ENCODE results near the gene MRPL23. TPM values are rescaled to one million over a fixed set of nuclear protein-coding genes. Genes with fewer than 3 reads are reported as not detected.
A peak's percentile ranks its signal among the peaks of the same experiment; 100 is the strongest.

The MRPL23 gene
- total RNA-seq, 6 experiments from 2014 or later = 23.1 to 121 (median 36.4) TPM

DNA sequence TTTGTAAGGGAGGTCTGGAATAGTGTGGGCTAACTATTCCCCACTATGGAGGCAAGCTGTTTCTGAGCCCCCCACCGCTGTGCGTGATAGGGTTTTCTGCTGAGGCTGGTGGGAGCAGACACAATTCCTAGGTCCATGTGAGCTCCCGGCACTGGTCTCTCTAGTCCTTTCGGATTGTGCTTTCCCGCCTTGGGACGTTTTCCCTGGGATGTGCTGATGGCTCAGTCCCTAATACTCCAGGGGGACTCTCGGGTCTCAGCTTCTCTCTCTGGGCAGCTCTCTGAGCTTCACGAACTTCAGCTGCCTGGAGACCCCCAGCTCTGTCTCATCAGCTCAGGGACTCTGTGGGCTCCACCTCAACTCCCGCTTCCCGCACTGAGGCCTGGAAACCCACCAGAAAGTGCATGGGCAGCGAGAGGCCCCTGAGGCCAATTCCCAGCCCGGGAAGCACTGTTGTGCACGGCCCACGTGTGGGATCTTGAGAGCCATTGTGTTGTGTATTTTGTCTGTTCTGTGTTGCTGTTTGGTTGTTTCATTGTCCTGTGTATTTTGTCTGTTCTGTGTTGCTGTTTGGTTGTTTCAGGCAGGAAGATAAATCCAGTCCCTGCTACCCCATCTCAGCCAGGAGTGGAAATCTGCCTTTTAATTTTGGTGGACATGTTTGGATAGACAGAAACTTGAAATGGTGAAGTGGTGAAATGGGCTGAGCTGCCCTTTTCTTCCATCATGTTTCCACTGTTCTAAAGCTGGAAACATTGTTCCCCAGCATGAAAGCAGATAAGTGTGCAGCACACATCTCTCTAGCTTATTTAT lies 40.3 kb upstream of the MRPL23 start:
- intact Hi-C loops (cut with DNase I) = no loop called here
- ATAC-seq = no peak
- H3K9me3 ChIP-seq = no peaks in the 10 kb centered on the region
- no peaks in the 10 kb centered on the region for H3K27me3 ChIP-seq
- WGBS (ENCODE audit: insufficient coverage, low coverage, low lambda C conversion rate, missing lambda C conversion rate) = 68% methylated on average over 5 of the region's 14 CpGs
- no peak for TF ChIP-seq POLR2A (IDR thresholded peaks at IDR 0.05)
- TF ChIP-seq, protein P1, sequence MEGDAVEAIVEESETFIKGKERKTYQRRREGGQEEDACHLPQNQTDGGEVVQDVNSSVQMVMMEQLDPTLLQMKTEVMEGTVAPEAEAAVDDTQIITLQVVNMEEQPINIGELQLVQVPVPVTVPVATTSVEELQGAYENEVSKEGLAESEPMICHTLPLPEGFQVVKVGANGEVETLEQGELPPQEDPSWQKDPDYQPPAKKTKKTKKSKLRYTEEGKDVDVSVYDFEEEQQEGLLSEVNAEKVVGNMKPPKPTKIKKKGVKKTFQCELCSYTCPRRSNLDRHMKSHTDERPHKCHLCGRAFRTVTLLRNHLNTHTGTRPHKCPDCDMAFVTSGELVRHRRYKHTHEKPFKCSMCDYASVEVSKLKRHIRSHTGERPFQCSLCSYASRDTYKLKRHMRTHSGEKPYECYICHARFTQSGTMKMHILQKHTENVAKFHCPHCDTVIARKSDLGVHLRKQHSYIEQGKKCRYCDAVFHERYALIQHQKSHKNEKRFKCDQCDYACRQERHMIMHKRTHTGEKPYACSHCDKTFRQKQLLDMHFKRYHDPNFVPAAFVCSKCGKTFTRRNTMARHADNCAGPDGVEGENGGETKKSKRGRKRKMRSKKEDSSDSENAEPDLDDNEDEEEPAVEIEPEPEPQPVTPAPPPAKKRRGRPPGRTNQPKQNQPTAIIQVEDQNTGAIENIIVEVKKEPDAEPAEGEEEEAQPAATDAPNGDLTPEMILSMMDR (IDR thresholded peaks at IDR 0.05) = no peak
- no peak overlapping the region for H3K27ac ChIP-seq
- H3K36me3 ChIP-seq = no peaks in the 10 kb centered on the region
- DNase-seq = peak in 2 of 3 donors; percentile 30 to 37
- no peaks in the 10 kb centered on the region for H3K4me1 ChIP-seq
- no peak overlapping the region for H3K4me3 ChIP-seq

DNA sequence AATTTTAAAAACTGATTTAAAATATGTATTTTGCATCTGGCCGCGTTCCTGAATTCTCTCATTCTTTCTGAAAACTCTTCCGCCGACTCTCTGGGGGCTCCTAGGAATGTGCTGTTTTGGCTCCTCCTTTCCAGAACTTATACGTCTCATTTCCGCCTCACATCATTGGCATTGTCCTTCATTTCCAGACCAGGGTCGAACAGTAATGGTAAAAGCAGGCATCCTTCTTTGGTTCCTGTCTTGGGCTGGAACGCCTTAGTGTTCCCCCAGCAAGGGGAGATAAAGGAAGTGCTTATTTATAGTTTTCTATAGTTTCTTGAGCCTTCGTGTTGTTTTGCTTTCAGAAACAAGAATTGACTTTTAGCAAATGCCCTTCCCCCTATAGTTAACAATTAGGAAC lies 38.5 kb upstream of the MRPL23 start:
- 45% methylated on average over 8 of the region's 9 CpGs for WGBS (ENCODE audit: insufficient coverage, low coverage, low lambda C conversion rate, missing lambda C conversion rate)
- Histone ChIP-seq H3K36me3 (no peaks in the 10 kb centered on the region), H3K27me3 (no peaks in the 10 kb centered on the region), H3K27ac (no peak overlapping the region), H3K4me1 (no peaks in the 10 kb centered on the region), H3K4me3 (no peak overlapping the region), H3K9me3 (no peaks in the 10 kb centered on the region)
- DNase-seq (no peak), ATAC-seq (no peak)
- no peak for TF ChIP-seq POLR2A (IDR thresholded peaks at IDR 0.05)
- TF ChIP-seq, protein P1 (IDR thresholded peaks at IDR 0.05) = no peak
- intact Hi-C loops (cut with DNase I) = no loop called here

DNA sequence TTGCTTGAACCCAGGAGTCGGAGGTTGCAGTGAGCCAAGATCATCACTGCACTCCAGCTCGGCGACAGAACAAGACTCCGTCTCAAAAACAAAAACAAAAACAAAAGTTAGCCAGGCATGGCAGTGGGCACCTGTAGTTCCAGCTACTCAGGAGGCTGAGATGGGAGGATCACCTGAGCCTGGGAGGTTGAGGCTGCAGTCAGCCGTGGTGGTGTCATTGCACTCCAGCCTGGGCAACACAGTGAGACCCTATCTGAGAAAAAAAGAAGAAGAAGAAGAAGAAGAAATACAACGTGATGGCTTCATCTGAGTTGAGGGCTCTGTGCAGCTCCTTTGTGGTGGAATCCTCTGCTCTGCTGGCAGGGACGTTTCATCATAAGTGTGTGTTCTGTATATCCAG lies 37.6 kb upstream of the MRPL23 start:
- no peak overlapping the region for H3K4me3 ChIP-seq
- intact Hi-C loops (cut with DNase I) = no loop called here
- ATAC-seq (no peak), DNase-seq (no peak)
- no peaks in the 10 kb centered on the region for H3K36me3 ChIP-seq
- WGBS (ENCODE audit: insufficient coverage, low coverage, low lambda C conversion rate, missing lambda C conversion rate) = 60% methylated on average over 6 of the region's 7 CpGs
- H3K4me1 ChIP-seq = no peaks in the 10 kb centered on the region
- no peaks in the 10 kb centered on the region for H3K27me3 ChIP-seq
- no peaks in the 10 kb centered on the region for H3K9me3 ChIP-seq
- TF ChIP-seq, protein P1 (IDR thresholded peaks at IDR 0.05) = no peak
- TF ChIP-seq POLR2A (IDR thresholded peaks at IDR 0.05) = no peak
- H3K27ac ChIP-seq = no peak overlapping the region

DNA sequence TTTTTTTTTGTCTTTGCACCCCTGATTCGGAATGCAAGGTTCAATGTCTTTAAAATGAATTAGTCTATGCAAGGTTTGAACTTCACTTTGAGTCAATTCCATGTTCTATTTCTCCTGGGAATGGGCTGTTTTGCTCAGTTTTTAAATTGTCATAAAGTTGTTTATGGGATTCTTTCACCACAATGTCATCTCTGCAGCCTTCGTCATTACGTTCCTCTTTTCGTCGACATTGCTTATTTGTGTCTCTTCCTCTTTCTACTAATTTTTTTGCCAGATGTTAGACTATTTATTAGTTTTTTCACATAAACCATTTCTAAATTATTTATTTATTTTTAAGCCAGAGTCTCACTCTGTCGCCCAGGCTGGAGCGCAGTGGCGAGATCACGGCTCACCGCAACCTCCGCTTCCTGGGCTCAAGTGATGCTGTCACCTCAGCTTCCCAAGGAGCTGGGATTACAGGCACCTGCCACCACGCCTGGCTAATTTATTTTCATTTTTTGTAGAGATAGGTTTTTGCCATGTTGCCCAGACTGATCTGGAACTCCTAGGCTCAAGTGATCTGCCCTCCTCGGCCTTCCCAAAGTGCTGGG lies 34.7 kb upstream of the MRPL23 start:
- H3K36me3 ChIP-seq = no peaks in the 10 kb centered on the region
- H3K4me1 ChIP-seq = no peaks in the 10 kb centered on the region
- no peak overlapping the region for H3K4me3 ChIP-seq
- H3K9me3 ChIP-seq = no peaks in the 10 kb centered on the region
- intact Hi-C loops (cut with DNase I) = no loop called here
- no peak for ATAC-seq
- DNase-seq = no peak
- no peaks in the 10 kb centered on the region for H3K27me3 ChIP-seq
- H3K27ac ChIP-seq = no peak overlapping the region
- 76% methylated on average over 13 of the region's 13 CpGs for WGBS (ENCODE audit: insufficient coverage, low coverage, low lambda C conversion rate, missing lambda C conversion rate)
- TF ChIP-seq, protein P1 (IDR thresholded peaks at IDR 0.05) = no peak
- no peak for TF ChIP-seq POLR2A (IDR thresholded peaks at IDR 0.05)
